Keratinocyte (primary cell): ENCODE data around the gene ZBTB34. TPM values are rescaled to one million over a fixed set of nuclear protein-coding genes. Genes with fewer than 3 reads are reported as not detected.

Source experiments
- DNase-seq: peaks from one replicate; pipeline ENCODE4 v3.0.0-alpha.2; 2011; ENCODE audit warnings: low read depth, missing footprints, low spot score
- FAIRE-seq: peaks from 2 replicates; lab custom pipeline; 2011; peaks lifted over from hg19 to GRCh38; lab: Jason Lieb, UNC
- H2AFZ ChIP-seq: 2 replicates; pipeline ENCODE4 v1.6.0; 2012; ENCODE audit warnings: low read length, control low read depth, inconsistent platforms; ENCODE audit not compliant: control insufficient read depth
- H3K27ac ChIP-seq: 2 replicates; pipeline ENCODE4 v1.5.1; 2011; ENCODE audit warnings: low read length; ENCODE audit not compliant: control insufficient read depth, insufficient read depth
- H3K27me3 ChIP-seq: 3 replicates; pipeline ENCODE4 v1.6.0; 2011; ENCODE audit warnings: low read length; ENCODE audit not compliant: control insufficient read depth, insufficient read depth; ENCODE audit errors: extremely low read depth
- H3K36me3 ChIP-seq, 2 experiments: 2 replicates in 1 of 2; 3 replicates in 1 of 2; pipeline ENCODE4 v1.5.1; 2011; ENCODE audit warnings: low read length in 2 of 2, mild to moderate bottlenecking in 1 of 2; ENCODE audit not compliant: control insufficient read depth in 2 of 2, insufficient read depth in 2 of 2; ENCODE audit errors: extremely low read depth in 1 of 2
- H3K4me1 ChIP-seq: 3 replicates; pipeline ENCODE4 v1.5.1; 2011; ENCODE audit warnings: low read length; ENCODE audit not compliant: control insufficient read depth, insufficient read depth; ENCODE audit errors: extremely low read depth
- H3K4me2 ChIP-seq: 3 replicates; pipeline ENCODE4 v1.6.0; 2011; ENCODE audit warnings: low read depth, low read length; ENCODE audit not compliant: control insufficient read depth, insufficient read depth; ENCODE audit errors: extremely low read depth
- H3K4me3 ChIP-seq, 3 experiments: fragments of 200-600 bp in 1 of 3; sonication (generic) in 1 of 3; 2 replicates in 2 of 3; 3 replicates in 1 of 3; pipeline ENCODE4 v1.5.1; 2011 to 2016; ENCODE audit warnings: low read length in 3 of 3, mild to moderate bottlenecking in 3 of 3, control low read depth in 2 of 3, inconsistent platforms in 1 of 3, low read depth in 1 of 3, mixed read lengths in 1 of 3, mixed run types in 1 of 3, moderate library complexity in 1 of 3; ENCODE audit not compliant: control insufficient read depth in 2 of 3, insufficient read depth in 2 of 3; ENCODE audit errors: extremely low read depth in 1 of 3
- H3K79me2 ChIP-seq: 2 replicates; pipeline ENCODE4 v1.6.0; 2012; ENCODE audit warnings: low read length; ENCODE audit not compliant: control insufficient read depth, insufficient read depth
- H3K9ac ChIP-seq: 3 replicates; pipeline ENCODE4 v1.6.0; 2011; ENCODE audit warnings: low read length; ENCODE audit not compliant: control insufficient read depth, insufficient read depth; ENCODE audit errors: extremely low read depth
- H3K9me1 ChIP-seq: 3 replicates; pipeline ENCODE4 v1.6.0; 2011; ENCODE audit warnings: low read length; ENCODE audit not compliant: control insufficient read depth, insufficient read depth; ENCODE audit errors: extremely low read depth
- H3K9me3 ChIP-seq: 2 replicates; pipeline ENCODE4 v1.5.1; 2012; ENCODE audit warnings: low read depth, low read length; ENCODE audit not compliant: control insufficient read depth
- H4K20me1 ChIP-seq: 3 replicates; pipeline ENCODE4 v1.6.0; 2011; ENCODE audit warnings: low read length; ENCODE audit not compliant: control insufficient read depth, insufficient read depth; ENCODE audit errors: extremely low read depth
- EZH2 ChIP-seq: IDR thresholded peaks from one replicate; pipeline ENCODE4 v1.6.1; 2012; ENCODE audit warnings: inconsistent platforms, mild to moderate bottlenecking, low read length, moderate library complexity
- dilution Hi-C: fragments of 300-500 bp; cut with MboI; formaldehyde crosslinking; loops from one replicate; pipeline ENCODE4 v1.7.0; 2020; ENCODE audit warnings: low sequenced_read_pairs; ENCODE audit not compliant: extremely low pct_ligation_motif_present
- polyA plus RNA-seq, 5 experiments: library from polyadenylated mRNA; depleted of rRNA in 3 of 5; stranded (reverse) in 3 of 5; stranded (forward) in 1 of 5; unstranded in 1 of 5; fragments of >200 nt; gene quantifications; 1 replicate in 1 of 5; 2 replicates in 3 of 5; 3 replicates in 1 of 5; pipeline versions ENCODE4 v1.2.1 to v1.2.3, GENCODE V29; 2011 to 2012; ENCODE audit warnings: missing spikeins in 2 of 5, low read depth in 1 of 5, low replicate concordance in 1 of 5
- TF ChIP-seq, protein P1 (sequence below), 3 experiments: IDR thresholded peaks in 1 of 3; conservative IDR thresholded peaks in 1 of 3; optimal IDR thresholded peaks in 1 of 3; 2 replicates in 2 of 3; 3 replicates in 1 of 3; pipeline versions ENCODE3 to v1.5.1; 2011; ENCODE audit warnings: low read length in 3 of 3, mild to moderate bottlenecking in 3 of 3, moderate library complexity in 2 of 3, control low read depth in 1 of 3, inconsistent platforms in 1 of 3; ENCODE audit not compliant: insufficient read depth in 2 of 3; ENCODE audit errors: extremely low read depth in 1 of 3

ZBTB34 gene
- polyA plus RNA-seq, 1 donor (not counting 4 experiments of a cell fraction or from before 2014, with no cell fraction given), result 6.4 TPM

GRCh38 chr9:126893079-126893478 lies 32.6 kb downstream of the ZBTB34 start:
- no peaks in the 10 kb centered on the region for H3K9me3 ChIP-seq
- H3K27ac ChIP-seq, result no peak overlapping the region
- no peak for TF ChIP-seq EZH2
- TF ChIP-seq, protein P1, sequence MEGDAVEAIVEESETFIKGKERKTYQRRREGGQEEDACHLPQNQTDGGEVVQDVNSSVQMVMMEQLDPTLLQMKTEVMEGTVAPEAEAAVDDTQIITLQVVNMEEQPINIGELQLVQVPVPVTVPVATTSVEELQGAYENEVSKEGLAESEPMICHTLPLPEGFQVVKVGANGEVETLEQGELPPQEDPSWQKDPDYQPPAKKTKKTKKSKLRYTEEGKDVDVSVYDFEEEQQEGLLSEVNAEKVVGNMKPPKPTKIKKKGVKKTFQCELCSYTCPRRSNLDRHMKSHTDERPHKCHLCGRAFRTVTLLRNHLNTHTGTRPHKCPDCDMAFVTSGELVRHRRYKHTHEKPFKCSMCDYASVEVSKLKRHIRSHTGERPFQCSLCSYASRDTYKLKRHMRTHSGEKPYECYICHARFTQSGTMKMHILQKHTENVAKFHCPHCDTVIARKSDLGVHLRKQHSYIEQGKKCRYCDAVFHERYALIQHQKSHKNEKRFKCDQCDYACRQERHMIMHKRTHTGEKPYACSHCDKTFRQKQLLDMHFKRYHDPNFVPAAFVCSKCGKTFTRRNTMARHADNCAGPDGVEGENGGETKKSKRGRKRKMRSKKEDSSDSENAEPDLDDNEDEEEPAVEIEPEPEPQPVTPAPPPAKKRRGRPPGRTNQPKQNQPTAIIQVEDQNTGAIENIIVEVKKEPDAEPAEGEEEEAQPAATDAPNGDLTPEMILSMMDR (optimal IDR thresholded peaks at IDR 0.05 in 1 of 3, IDR thresholded peaks at IDR 0.05 in 1 of 3, conservative IDR thresholded peaks at IDR 0.05 in 1 of 3; ENCODE audit: extremely low read depth in 1 of 3, insufficient read depth in 2 of 3, low read length in 3 of 3), result no peak
- H3K4me3 ChIP-seq, result no peak overlapping the region
- dilution Hi-C loops, result no loop called here
- FAIRE-seq (no peak), DNase-seq (no peak)
- H3K79me2 ChIP-seq, result no peaks in the 10 kb centered on the region
- H3K9ac ChIP-seq, result no peak overlapping the region
- no peaks in the 10 kb centered on the region for H3K36me3 ChIP-seq
- no peaks in the 10 kb centered on the region for H4K20me1 ChIP-seq
- H3K4me1 ChIP-seq, result no peaks in the 10 kb centered on the region
- no peaks in the 10 kb centered on the region for H3K27me3 ChIP-seq
- H3K9me1 ChIP-seq, result no peaks in the 10 kb centered on the region
- no peak overlapping the region for H3K4me2 ChIP-seq
- no peak overlapping the region for H2AFZ ChIP-seq

- H3K36me3 ChIP-seq, result no peaks in the 10 kb centered on the region
- FAIRE-seq (no peak), DNase-seq (no peak)
- H4K20me1 ChIP-seq, result no peaks in the 10 kb centered on the region
- no peaks in the 10 kb centered on the region for H3K9me1 ChIP-seq
- no peaks in the 10 kb centered on the region for H3K79me2 ChIP-seq
- dilution Hi-C loops, result no loop called here
- no peaks in the 10 kb centered on the region for H3K9me3 ChIP-seq
- no peak overlapping the region for H3K9ac ChIP-seq
- no peak overlapping the region for H3K4me3 ChIP-seq
- no peaks in the 10 kb centered on the region for H3K4me1 ChIP-seq
- H3K27me3 ChIP-seq, result no peaks in the 10 kb centered on the region
- H2AFZ ChIP-seq, result no peak overlapping the region
- H3K27ac ChIP-seq, result no peak overlapping the region
- no peak overlapping the region for H3K4me2 ChIP-seq
- TF ChIP-seq, protein P1 (optimal IDR thresholded peaks at IDR 0.05 in 1 of 3, IDR thresholded peaks at IDR 0.05 in 1 of 3, conservative IDR thresholded peaks at IDR 0.05 in 1 of 3; ENCODE audit: extremely low read depth in 1 of 3, insufficient read depth in 2 of 3, low read length in 3 of 3), result no peak
- TF ChIP-seq EZH2, result no peak
Measured at GRCh38 chr9:126894052-126894603, 33.7 kb downstream of the ZBTB34 start.
